ENCODE data around the gene PIANP. TPM values are rescaled to one million over a fixed set of nuclear protein-coding genes. Genes with fewer than 3 reads are reported as not detected.

The PIANP gene
- polyA plus RNA-seq, 3 donors = 0.09 to 0.49 TPM; not detected in 1

- peak within 1 kb of the TSS; percentile 84 for H3K27ac ChIP-seq (ENCODE audit: low read depth, low read length)
- WGBS, 3 donors = 0% methylated on average over 52 to 72 of the region's 72 CpGs
Observed at GRCh38 chr12:6688999-6689882, 11.4 kb downstream of the PIANP start, which contains the start of gene ZNF384. ZNF384 (minus strand) TSS chr12:6689375; CDS start chr12:6679520, 9,855 bp downstream.

- WGBS, 3 donors = 0 to 1% (median 1%) methylated on average over 12 to 13 of the region's 13 CpGs
Observed at GRCh38 chr12:6688543-6688998, 12.0 kb downstream of the PIANP start.

GRCh38 chr12:6685814-6686213, 14.8 kb downstream of the PIANP start:
- 63 to 71% (median 66%) methylated on average over 3 of the region's 3 CpGs for WGBS, 3 donors

More at GRCh38 chr12:6688543-6688998, 12.0 kb downstream of the PIANP start:
- H3K27ac ChIP-seq (ENCODE audit: low read depth, low read length) = peak overlapping the region; percentile 84

GRCh38 chr12:6684609-6685008, 16.0 kb downstream of the PIANP start:
- H3K27ac ChIP-seq (ENCODE audit: low read depth, low read length) = no peak overlapping the region
- WGBS, 3 donors = 58 to 61% (median 61%) methylated on average over 6 of the region's 6 CpGs

More at GRCh38 chr12:6685814-6686213, 14.8 kb downstream of the PIANP start:
- H3K27ac ChIP-seq (ENCODE audit: low read depth, low read length) = no peak overlapping the region

GRCh38 chr12:6676962-6677361, 23.7 kb downstream of the PIANP start:
- 90 to 96% (median 96%) methylated on average over 5 of the region's 5 CpGs for WGBS, 3 donors
- H3K27ac ChIP-seq (ENCODE audit: low read depth, low read length) = no peak overlapping the region

- WGBS, 3 donors = 86 to 94% (median 93%) methylated on average over 17 to 18 of the region's 18 CpGs
Observed at GRCh38 chr12:6672143-6672542, 28.5 kb downstream of the PIANP start.

GRCh38 chr12:6667559-6668210, 32.9 kb downstream of the PIANP start:
- 62 to 80% (median 70%) methylated on average over 8 of the region's 8 CpGs for WGBS, 3 donors
- H3K27ac ChIP-seq (ENCODE audit: low read depth, low read length) = no peak overlapping the region

More at GRCh38 chr12:6672143-6672542, 28.5 kb downstream of the PIANP start:
- no peak overlapping the region for H3K27ac ChIP-seq (ENCODE audit: low read depth, low read length)

GRCh38 chr12:6666211-6666610, 34.4 kb downstream of the PIANP start:
- H3K27ac ChIP-seq (ENCODE audit: low read depth, low read length) = no peak overlapping the region
- 96 to 100% (median 98%) methylated on average over 2 of the region's 2 CpGs for WGBS, 3 donors

GRCh38 chr12:6664902-6665301, 35.7 kb downstream of the PIANP start:
- no peak overlapping the region for H3K27ac ChIP-seq (ENCODE audit: low read depth, low read length)
- 61 to 82% (median 76%) methylated on average over 2 of the region's 2 CpGs for WGBS, 3 donors

- WGBS, 3 donors = 2% methylated on average over 34 to 37 of the region's 37 CpGs
- H3K27ac ChIP-seq (ENCODE audit: low read depth, low read length) = no peak within 1 kb of the TSS
Observed at GRCh38 chr12:6662906-6663742, 37.5 kb downstream of the PIANP start, which contains the start of gene ING4. ING4 (minus strand) TSS chr12:6663119; CDS start chr12:6663101, 18 bp downstream.

GRCh38 chr12:6662602-6662905, 38.1 kb downstream of the PIANP start:
- no peak overlapping the region for H3K27ac ChIP-seq (ENCODE audit: low read depth, low read length)
- 0 to 1% (median 1%) methylated on average over 10 of the region's 10 CpGs for WGBS, 3 donors

- H3K27ac ChIP-seq (ENCODE audit: low read depth, low read length) = no peak overlapping the region
Observed at GRCh38 chr12:6653987-6654386, 46.6 kb downstream of the PIANP start.

GRCh38 chr12:6653342-6653741, 47.3 kb downstream of the PIANP start:
- H3K27ac ChIP-seq (ENCODE audit: low read depth, low read length) = no peak overlapping the region
- WGBS, 3 donors = 93 to 100% (median 95%) methylated on average over 1 of the region's 1 CpG

More at GRCh38 chr12:6653987-6654386, 46.6 kb downstream of the PIANP start:
- 92% methylated on average over 5 of the region's 5 CpGs for WGBS, 3 donors

- WGBS, 3 donors = 84 to 89% (median 89%) methylated on average over 11 to 12 of the region's 12 CpGs
- no peak overlapping the region for H3K27ac ChIP-seq (ENCODE audit: low read depth, low read length)
Observed at GRCh38 chr12:6652391-6652790, 48.2 kb downstream of the PIANP start.

GRCh38 chr12:6650832-6651231, 49.8 kb downstream of the PIANP start:
- no peak overlapping the region for H3K27ac ChIP-seq (ENCODE audit: low read depth, low read length)
- WGBS, 3 donors = 81 to 95% (median 87%) methylated on average over 8 of the region's 8 CpGs

- WGBS, 3 donors = 2 to 4% (median 3%) methylated on average over 38 of the region's 38 CpGs
- H3K27ac ChIP-seq (ENCODE audit: low read depth, low read length) = no peak within 1 kb of the TSS
Observed at GRCh38 chr12:6647083-6647604, 53.5 kb downstream of the PIANP start, which contains the start of gene ACRBP. ACRBP (minus strand) TSS chr12:6647432; CDS start chr12:6647366, 66 bp downstream.

GRCh38 chr12:6646276-6647082, 54.1 kb downstream of the PIANP start:
- H3K27ac ChIP-seq (ENCODE audit: low read depth, low read length) = no peak overlapping the region
- 52 to 67% (median 65%) methylated on average over 28 of the region's 28 CpGs for WGBS, 3 donors
